Activated CD8-positive, alpha-beta memory T cell treated with anti-CD3 and anti-CD28 coated beads, Interleukin-2, amount 10 ng/mL, durations not matched to agents 7 days and 5 days (primary cell): ENCODE data around the gene LRRC14B. TPM values are rescaled to one million over a fixed set of nuclear protein-coding genes. Genes with fewer than 3 reads are reported as not detected.
"Not testable (repeated sequence)": the region's sequence is repeated elsewhere in the genome, so short reads cannot be mapped to it uniquely, and the experiment has no call there.

Experiments used
- ATAC-seq: fragments of 150-1000 bp; cut with Tn5 transposase; one replicate; pipeline ENCODE4 v1.10.0; 2021; ENCODE audit warnings: moderate library complexity
- CTCF ChIA-PET: fragments of 350-600 bp; sonication (Branson Sonifier 250); formaldehyde crosslinking; loops from one replicate; lab custom pipeline; 2021; ENCODE audit warnings: antibody characterized with exemption; lab: Charles Lee
- DNase-seq: peaks from one replicate; pipeline ENCODE4 v3.0.0-alpha.2; 2020
- H3K27ac Mint-ChIP-seq: one replicate; pipeline ENCODE4 v1.8.0; 2021; ENCODE audit warnings: mild to moderate bottlenecking, mixed read lengths
- H3K27me3 Mint-ChIP-seq: one replicate; pipeline ENCODE4 v1.8.0; 2021; ENCODE audit warnings: mixed read lengths
- H3K36me3 Mint-ChIP-seq: one replicate; pipeline ENCODE4 v1.8.0; 2021; ENCODE audit warnings: mild to moderate bottlenecking, mixed read lengths
- H3K4me1 Mint-ChIP-seq: one replicate; pipeline ENCODE4 v1.8.0; 2021; ENCODE audit warnings: mixed read lengths
- H3K4me3 Mint-ChIP-seq: one replicate; pipeline ENCODE4 v1.8.0; 2021; ENCODE audit warnings: mild to moderate bottlenecking, moderate library complexity, mixed read lengths
- H3K9me3 Mint-ChIP-seq: one replicate; pipeline ENCODE4 v1.8.0; 2022; ENCODE audit warnings: low read depth, mixed read lengths
- total RNA-seq, 2 experiments: library from RNA; stranded (reverse); gene quantifications; one replicate each; pipeline ENCODE4 v1.2.3, GENCODE V29; 2021

The LRRC14B gene
- total RNA-seq, 2 experiments from 2014 or later, result not detected

- Mint-ChIP-seq H3K4me3 (peak overlapping the region; percentile 87), H3K27me3 (no peaks in the 10 kb centered on the region), H3K9me3 (no peaks in the 10 kb centered on the region), H3K4me1 (peaks cover 44% of the 10 kb centered on the region), H3K36me3 (peaks cover 12% of the 10 kb centered on the region), H3K27ac (peak overlapping the region; percentile 96)
- DNase-seq (peak; percentile 62), ATAC-seq (peak; percentile 12)
- CTCF ChIA-PET, result interaction anchor here (1.7 to 3.5 kb wide), 3 partner anchors 31 to 234 kb away, joined by 4 to 21 read pairs (median 4); no protein-coding TSS in a partner anchor
These were observed 28.2 kb downstream of the LRRC14B start for GRCh38 chr5:219460-219863.

GRCh38 chr5:219991-220390, 28.7 kb downstream of the LRRC14B start:
- Mint-ChIP-seq H3K36me3 (peaks cover 15% of the 10 kb centered on the region), H3K27me3 (no peaks in the 10 kb centered on the region), H3K4me1 (peaks cover 42% of the 10 kb centered on the region), H3K4me3 (peak overlapping the region; percentile 87), H3K27ac (peak overlapping the region; percentile 96), H3K9me3 (no peaks in the 10 kb centered on the region)
- CTCF ChIA-PET, result interaction anchor here (1.7 to 3.5 kb wide), 3 partner anchors 32 to 234 kb away, joined by 4 to 21 read pairs (median 4); no protein-coding TSS in a partner anchor
- no peak for DNase-seq
- ATAC-seq, result no peak

- H3K9me3 Mint-ChIP-seq, H3K27me3 Mint-ChIP-seq, H3K4me3 Mint-ChIP-seq, ATAC-seq, DNase-seq, CTCF ChIA-PET: not testable (repeated sequence)
- peaks cover 26% of the 10 kb centered on the region for H3K4me1 Mint-ChIP-seq
- peak overlapping the region; percentile 74 for H3K27ac Mint-ChIP-seq
- H3K36me3 Mint-ChIP-seq, result peaks cover 31% of the 10 kb centered on the region
These were observed 31.8 kb downstream of the LRRC14B start for GRCh38 chr5:222951-223715.

GRCh38 chr5:223791-224190, 32.5 kb downstream of the LRRC14B start:
- Mint-ChIP-seq H3K36me3 (peaks cover 31% of the 10 kb centered on the region), H3K27ac (no peak overlapping the region), H3K27me3 (no peaks in the 10 kb centered on the region), H3K4me3 (no peak overlapping the region), H3K4me1 (peaks cover 26% of the 10 kb centered on the region), H3K9me3 (no peaks in the 10 kb centered on the region)
- CTCF ChIA-PET, result no interaction called here
- no peak for ATAC-seq
- no peak for DNase-seq

GRCh38 chr5:225334-225733, 34.0 kb downstream of the LRRC14B start:
- Mint-ChIP-seq H3K27me3 (no peaks in the 10 kb centered on the region), H3K4me3 (no peak overlapping the region), H3K9me3 (no peaks in the 10 kb centered on the region), H3K4me1 (peaks cover 24% of the 10 kb centered on the region), H3K36me3 (peaks cover 39% of the 10 kb centered on the region), H3K27ac (no peak overlapping the region)
- DNase-seq, result no peak
- no peak for ATAC-seq
- CTCF ChIA-PET, result no interaction called here

GRCh38 chr5:227375-227774, 36.1 kb downstream of the LRRC14B start:
- H3K27me3 Mint-ChIP-seq, ATAC-seq, CTCF ChIA-PET, H3K27ac Mint-ChIP-seq, H3K9me3 Mint-ChIP-seq, H3K4me3 Mint-ChIP-seq, DNase-seq: not testable (repeated sequence)
- Mint-ChIP-seq H3K4me1 (peaks cover 25% of the 10 kb centered on the region), H3K36me3 (peaks cover 52% of the 10 kb centered on the region)

GRCh38 chr5:228886-229285, 37.6 kb downstream of the LRRC14B start:
- CTCF ChIA-PET, result no interaction called here
- Mint-ChIP-seq H3K9me3 (no peaks in the 10 kb centered on the region), H3K27me3 (no peaks in the 10 kb centered on the region), H3K27ac (no peak overlapping the region), H3K4me1 (peaks cover 14% of the 10 kb centered on the region), H3K36me3 (peaks cover 57% of the 10 kb centered on the region), H3K4me3 (no peak overlapping the region)
- DNase-seq (no peak), ATAC-seq (no peak)

- ATAC-seq, result peak; percentile 9
- no peak for DNase-seq
- Mint-ChIP-seq H3K36me3 (peaks cover 57% of the 10 kb centered on the region), H3K4me3 (no peak overlapping the region), H3K27ac (no peak overlapping the region), H3K9me3 (no peaks in the 10 kb centered on the region), H3K27me3 (no peaks in the 10 kb centered on the region), H3K4me1 (peaks cover 14% of the 10 kb centered on the region)
- CTCF ChIA-PET, result interaction anchor here (1.1 to 1.8 kb wide), 2 partner anchors 12 to 42 kb away, joined by 3 to 6 read pairs; partner anchors contain the start of genes CCDC127 and SDHA
These were observed 39.4 kb downstream of the LRRC14B start for GRCh38 chr5:230711-231110.

- Mint-ChIP-seq H3K4me1 (peaks cover 14% of the 10 kb centered on the region), H3K27ac (peak overlapping the region; percentile 43), H3K36me3 (peaks cover 56% of the 10 kb centered on the region), H3K27me3 (no peaks in the 10 kb centered on the region), H3K9me3 (no peaks in the 10 kb centered on the region), H3K4me3 (no peak overlapping the region)
- CTCF ChIA-PET, result interaction anchor here (1.3 to 1.8 kb wide), 2 partner anchors 13 to 39 kb away, joined by 4 to 6 read pairs; partner anchors contain the start of genes CCDC127 and SDHA
- ATAC-seq (peak; percentile 53), DNase-seq (no peak)
These were observed 40.4 kb downstream of the LRRC14B start for GRCh38 chr5:231661-232060.

GRCh38 chr5:233426-233825, 42.1 kb downstream of the LRRC14B start:
- Mint-ChIP-seq H3K36me3 (peaks cover 49% of the 10 kb centered on the region), H3K4me1 (peaks cover 14% of the 10 kb centered on the region)
- H3K27ac Mint-ChIP-seq, DNase-seq, H3K27me3 Mint-ChIP-seq, ATAC-seq, H3K4me3 Mint-ChIP-seq, CTCF ChIA-PET, H3K9me3 Mint-ChIP-seq: not testable (repeated sequence)

- Mint-ChIP-seq H3K36me3 (peaks cover 49% of the 10 kb centered on the region), H3K9me3 (no peaks in the 10 kb centered on the region), H3K27ac (no peak overlapping the region), H3K27me3 (no peaks in the 10 kb centered on the region), H3K4me1 (peaks cover 14% of the 10 kb centered on the region), H3K4me3 (no peak overlapping the region)
- ATAC-seq (no peak), DNase-seq (no peak)
- CTCF ChIA-PET, result no interaction called here
These were observed 43.2 kb downstream of the LRRC14B start for GRCh38 chr5:234450-234849.

- H3K9me3 Mint-ChIP-seq, H3K4me3 Mint-ChIP-seq, H3K27ac Mint-ChIP-seq, H3K27me3 Mint-ChIP-seq, CTCF ChIA-PET, ATAC-seq, DNase-seq: not testable (repeated sequence)
- Mint-ChIP-seq H3K4me1 (peaks cover 14% of the 10 kb centered on the region), H3K36me3 (peaks cover 56% of the 10 kb centered on the region)
These were observed 44.2 kb downstream of the LRRC14B start for GRCh38 chr5:235527-235926.

- H3K4me1 Mint-ChIP-seq, H3K27ac Mint-ChIP-seq, DNase-seq, CTCF ChIA-PET, H3K9me3 Mint-ChIP-seq, ATAC-seq, H3K27me3 Mint-ChIP-seq, H3K4me3 Mint-ChIP-seq: not testable (repeated sequence)
- peaks cover 64% of the 10 kb centered on the region for H3K36me3 Mint-ChIP-seq
These were observed 46.6 kb downstream of the LRRC14B start for GRCh38 chr5:237931-238330.

GRCh38 chr5:240550-240949, 49.3 kb downstream of the LRRC14B start:
- DNase-seq, H3K9me3 Mint-ChIP-seq, H3K27me3 Mint-ChIP-seq, H3K27ac Mint-ChIP-seq, CTCF ChIA-PET, ATAC-seq, H3K4me3 Mint-ChIP-seq: not testable (repeated sequence)
- peaks cover 12% of the 10 kb centered on the region for H3K4me1 Mint-ChIP-seq
- H3K36me3 Mint-ChIP-seq, result peaks cover 61% of the 10 kb centered on the region
